HepG2 (cell line): Measurements from ENCODE around the gene TMBIM1. TPM values are rescaled to one million over a fixed set of nuclear protein-coding genes. Genes with fewer than 3 reads are reported as not detected.

Source experiments
- DNMT3B ChIP-seq: conservative IDR thresholded peaks from 2 replicates; pipeline ENCODE4 v1.6.1; 2016; ENCODE audit warnings: missing biosample characterization, control low read depth
- FOSL2 ChIP-seq: sonication (generic); formaldehyde crosslinking; IDR thresholded peaks from 2 replicates; pipeline ENCODE4 v1.4.0; 2020; ENCODE audit warnings: missing genetic modification reagents
- HDAC2 ChIP-seq: sonication (generic); formaldehyde crosslinking; IDR thresholded peaks from 2 replicates; pipeline ENCODE4 v1.4.0; 2020; ENCODE audit warnings: missing genetic modification reagents
- HES4 ChIP-seq: sonication (generic); formaldehyde crosslinking; IDR thresholded peaks from 2 replicates; pipeline ENCODE4 v1.9.0; 2021; ENCODE audit warnings: mild to moderate bottlenecking, missing genetic modification reagents, borderline replicate concordance
- HMGA1 ChIP-seq: sonication (generic); formaldehyde crosslinking; conservative IDR thresholded peaks from 2 replicates; pipeline ENCODE4 v1.4.0; 2020; ENCODE audit warnings: missing genetic modification reagents
- MAFK ChIP-seq, 2 experiments: IDR thresholded peaks in 1 of 2; conservative IDR thresholded peaks in 1 of 2; 2 replicates each; pipeline ENCODE4 v1.6.1; 2011; ENCODE audit warnings: improper control_type of control experiment in 2 of 2, low read length in 2 of 2
- NFE2L2 ChIP-seq: fragments of 150-350 bp; IDR thresholded peaks from 2 replicates; pipeline ENCODE4 v1.6.1; 2014; ENCODE audit warnings: low read length
- NFYB ChIP-seq: sonication (generic); formaldehyde crosslinking; IDR thresholded peaks from 2 replicates; pipeline ENCODE4 v1.4.0; 2020; ENCODE audit warnings: missing genetic modification reagents
- SIN3A ChIP-seq: IDR thresholded peaks from 2 replicates; pipeline ENCODE4 v1.6.1; 2011; ENCODE audit warnings: low read depth, mild to moderate bottlenecking, control low read depth, low read length, borderline replicate concordance
- SMAD1 ChIP-seq: sonication (generic); formaldehyde crosslinking; IDR thresholded peaks from 2 replicates; pipeline ENCODE4 v1.4.0; 2020; ENCODE audit warnings: missing genetic modification reagents, low read depth, mild to moderate bottlenecking, borderline replicate concordance
- SOX6 ChIP-seq, 2 experiments: fragments of 450-650 bp in 1 of 2; sonication (generic) in 1 of 2; formaldehyde crosslinking in 1 of 2; IDR thresholded peaks; 2 replicates each; pipeline versions ENCODE4 v1.4.0 to v1.6.1; 2017 to 2020; ENCODE audit warnings: antibody characterized with exemption in 1 of 2, mild to moderate bottlenecking in 1 of 2, missing genetic modification reagents in 1 of 2
- ZNF570 ChIP-seq: sonication (generic); formaldehyde crosslinking; IDR thresholded peaks from 2 replicates; pipeline ENCODE4 v1.4.0; 2020; ENCODE audit warnings: mild to moderate bottlenecking, missing genetic modification reagents, borderline replicate concordance
- ZNF746 ChIP-seq: sonication (generic); formaldehyde crosslinking; IDR thresholded peaks from 2 replicates; pipeline ENCODE4 v1.8.0; 2022; ENCODE audit warnings: mild to moderate bottlenecking, missing genetic modification reagents
- polyA plus RNA-seq, 8 experiments: library from polyadenylated mRNA; depleted of rRNA in 3 of 8; stranded (reverse) in 7 of 8; unstranded in 1 of 8; fragments of >200 nt; fragmentation: Illumina TruSeq in 4 of 8; extraction: Trizol in 4 of 8; gene quantifications; 2 replicates each; pipeline versions ENCODE4 v1.2.1 to v1.2.3, GENCODE V29; 2011 to 2016; ENCODE audit warnings: low read depth in 4 of 8, missing spikeins in 1 of 8, mixed read lengths in 1 of 8; ENCODE audit not compliant: insufficient read depth in 1 of 8
- total RNA-seq, 5 experiments: library from RNA; depleted of rRNA; stranded (reverse); fragments of >200 nt; fragmentation: Illumina TruSeq; extraction: Trizol; gene quantifications; 2 replicates each; pipeline ENCODE4 v1.2.3, GENCODE V29; 2016; ENCODE audit warnings: low read depth in 1 of 5
- TF ChIP-seq, protein P1 (sequence below): sonication (generic); formaldehyde crosslinking; IDR thresholded peaks from 2 replicates; pipeline ENCODE4 v1.4.0; 2020; ENCODE audit warnings: missing genetic modification reagents, mild to moderate bottlenecking, borderline replicate concordance
- TF ChIP-seq, protein P2 (sequence below): sonication (generic); formaldehyde crosslinking; IDR thresholded peaks from 2 replicates; pipeline ENCODE4 v1.8.0; 2022; ENCODE audit warnings: mild to moderate bottlenecking, missing genetic modification reagents
- TF ChIP-seq, protein P3 (sequence below): IDR thresholded peaks from 2 replicates; pipeline ENCODE4 v1.6.1; 2016; ENCODE audit warnings: low read depth, missing genetic modification reagents, missing compliant biosample characterization
- TF ChIP-seq, protein P4 (sequence below): sonication (generic); formaldehyde crosslinking; conservative IDR thresholded peaks from 2 replicates; pipeline ENCODE4 v1.8.0; 2022; ENCODE audit warnings: missing genetic modification reagents

Gene TMBIM1
- total and polyA plus RNA-seq, 2 of the 13 experiments (the other 11 are each of a cell fraction or from before 2014, with no cell fraction given) = 127 to 139 TPM

DNA sequence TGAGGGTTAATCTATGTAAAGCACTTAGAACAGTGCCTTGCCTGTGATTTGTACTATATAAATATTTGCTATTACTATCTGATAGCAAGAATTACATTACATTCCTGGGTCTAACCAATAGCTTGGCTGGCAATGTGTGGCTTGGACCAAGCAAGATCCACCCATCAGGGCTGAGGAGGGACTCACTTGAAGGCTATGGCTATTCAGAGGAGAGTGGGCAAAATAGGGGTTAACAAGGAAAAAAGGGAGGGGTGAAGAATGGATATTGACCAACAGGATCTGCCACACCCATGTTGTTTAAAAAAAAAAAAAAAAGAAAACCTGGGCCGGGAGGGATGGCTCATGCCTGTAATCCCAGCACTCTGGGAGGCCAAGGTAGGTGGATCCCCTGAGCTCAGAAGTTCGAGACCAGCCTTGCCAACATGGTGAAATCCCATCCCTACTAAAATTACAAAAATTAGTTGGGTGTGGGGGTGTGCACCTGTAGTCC lies 20.0 kb upstream of the TMBIM1 start (continued):
- TF ChIP-seq DNMT3B (CRISPR knock-in tag) (no peak), SMAD1 (CRISPR knock-in tag) (no peak), HDAC2 (0 out of 2 replicates have a peak, but pooled peaks have one; percentile 37), SOX6 (IDR thresholded peaks at IDR 0.05) (no peak), SOX6 (CRISPR knock-in tag; IDR thresholded peaks at IDR 0.05) (peak; percentile 50; the same call in 1 of the 2 replicates), HES4 (CRISPR knock-in tag) (no peak), NFYB (CRISPR knock-in tag) (peak; percentile 22; the same call in 1 of the 2 replicates), ZNF570 (CRISPR knock-in tag) (no peak), MAFK (conservative IDR thresholded peaks at IDR 0.05 in 1 of 2, IDR thresholded peaks at IDR 0.05 in 1 of 2; ENCODE audit: low read length in 2 of 2) (no peak), NFE2L2 (no peak), FOSL2 (CRISPR knock-in tag) (no peak), HMGA1 (no peak), SIN3A (0 out of 2 replicates have a peak, but pooled peaks have one; percentile 36), ZNF746 (CRISPR knock-in tag) (0 out of 2 replicates have a peak, but pooled peaks have one; percentile 20)
- TF ChIP-seq, protein P1, sequence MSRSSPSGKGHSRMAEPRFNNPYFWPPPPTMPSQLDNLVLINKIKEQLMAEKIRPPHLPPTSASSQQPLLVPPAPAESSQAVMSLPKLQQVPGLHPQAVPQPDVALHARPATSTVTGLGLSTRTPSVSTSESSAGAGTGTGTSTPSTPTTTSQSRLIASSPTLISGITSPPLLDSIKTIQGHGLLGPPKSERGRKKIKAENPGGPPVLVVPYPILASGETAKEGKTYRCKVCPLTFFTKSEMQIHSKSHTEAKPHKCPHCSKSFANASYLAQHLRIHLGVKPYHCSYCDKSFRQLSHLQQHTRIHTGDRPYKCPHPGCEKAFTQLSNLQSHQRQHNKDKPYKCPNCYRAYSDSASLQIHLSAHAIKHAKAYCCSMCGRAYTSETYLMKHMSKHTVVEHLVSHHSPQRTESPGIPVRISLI (CRISPR knock-in tag) = peak; percentile 80; the same call in 1 of the 2 replicates
- TF ChIP-seq, protein P2, sequence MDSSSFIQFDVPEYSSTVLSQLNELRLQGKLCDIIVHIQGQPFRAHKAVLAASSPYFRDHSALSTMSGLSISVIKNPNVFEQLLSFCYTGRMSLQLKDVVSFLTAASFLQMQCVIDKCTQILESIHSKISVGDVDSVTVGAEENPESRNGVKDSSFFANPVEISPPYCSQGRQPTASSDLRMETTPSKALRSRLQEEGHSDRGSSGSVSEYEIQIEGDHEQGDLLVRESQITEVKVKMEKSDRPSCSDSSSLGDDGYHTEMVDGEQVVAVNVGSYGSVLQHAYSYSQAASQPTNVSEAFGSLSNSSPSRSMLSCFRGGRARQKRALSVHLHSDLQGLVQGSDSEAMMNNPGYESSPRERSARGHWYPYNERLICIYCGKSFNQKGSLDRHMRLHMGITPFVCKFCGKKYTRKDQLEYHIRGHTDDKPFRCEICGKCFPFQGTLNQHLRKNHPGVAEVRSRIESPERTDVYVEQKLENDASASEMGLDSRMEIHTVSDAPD (CRISPR knock-in tag) = 0 out of 2 replicates have a peak, but pooled peaks have one; percentile 57
- TF ChIP-seq, protein P3, sequence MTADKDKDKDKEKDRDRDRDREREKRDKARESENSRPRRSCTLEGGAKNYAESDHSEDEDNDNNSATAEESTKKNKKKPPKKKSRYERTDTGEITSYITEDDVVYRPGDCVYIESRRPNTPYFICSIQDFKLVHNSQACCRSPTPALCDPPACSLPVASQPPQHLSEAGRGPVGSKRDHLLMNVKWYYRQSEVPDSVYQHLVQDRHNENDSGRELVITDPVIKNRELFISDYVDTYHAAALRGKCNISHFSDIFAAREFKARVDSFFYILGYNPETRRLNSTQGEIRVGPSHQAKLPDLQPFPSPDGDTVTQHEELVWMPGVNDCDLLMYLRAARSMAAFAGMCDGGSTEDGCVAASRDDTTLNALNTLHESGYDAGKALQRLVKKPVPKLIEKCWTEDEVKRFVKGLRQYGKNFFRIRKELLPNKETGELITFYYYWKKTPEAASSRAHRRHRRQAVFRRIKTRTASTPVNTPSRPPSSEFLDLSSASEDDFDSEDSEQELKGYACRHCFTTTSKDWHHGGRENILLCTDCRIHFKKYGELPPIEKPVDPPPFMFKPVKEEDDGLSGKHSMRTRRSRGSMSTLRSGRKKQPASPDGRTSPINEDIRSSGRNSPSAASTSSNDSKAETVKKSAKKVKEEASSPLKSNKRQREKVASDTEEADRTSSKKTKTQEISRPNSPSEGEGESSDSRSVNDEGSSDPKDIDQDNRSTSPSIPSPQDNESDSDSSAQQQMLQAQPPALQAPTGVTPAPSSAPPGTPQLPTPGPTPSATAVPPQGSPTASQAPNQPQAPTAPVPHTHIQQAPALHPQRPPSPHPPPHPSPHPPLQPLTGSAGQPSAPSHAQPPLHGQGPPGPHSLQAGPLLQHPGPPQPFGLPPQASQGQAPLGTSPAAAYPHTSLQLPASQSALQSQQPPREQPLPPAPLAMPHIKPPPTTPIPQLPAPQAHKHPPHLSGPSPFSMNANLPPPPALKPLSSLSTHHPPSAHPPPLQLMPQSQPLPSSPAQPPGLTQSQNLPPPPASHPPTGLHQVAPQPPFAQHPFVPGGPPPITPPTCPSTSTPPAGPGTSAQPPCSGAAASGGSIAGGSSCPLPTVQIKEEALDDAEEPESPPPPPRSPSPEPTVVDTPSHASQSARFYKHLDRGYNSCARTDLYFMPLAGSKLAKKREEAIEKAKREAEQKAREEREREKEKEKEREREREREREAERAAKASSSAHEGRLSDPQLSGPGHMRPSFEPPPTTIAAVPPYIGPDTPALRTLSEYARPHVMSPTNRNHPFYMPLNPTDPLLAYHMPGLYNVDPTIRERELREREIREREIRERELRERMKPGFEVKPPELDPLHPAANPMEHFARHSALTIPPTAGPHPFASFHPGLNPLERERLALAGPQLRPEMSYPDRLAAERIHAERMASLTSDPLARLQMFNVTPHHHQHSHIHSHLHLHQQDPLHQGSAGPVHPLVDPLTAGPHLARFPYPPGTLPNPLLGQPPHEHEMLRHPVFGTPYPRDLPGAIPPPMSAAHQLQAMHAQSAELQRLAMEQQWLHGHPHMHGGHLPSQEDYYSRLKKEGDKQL (CRISPR knock-in tag) = peak; percentile 33; the same call in 1 of the 2 replicates
- TF ChIP-seq, protein P4, sequence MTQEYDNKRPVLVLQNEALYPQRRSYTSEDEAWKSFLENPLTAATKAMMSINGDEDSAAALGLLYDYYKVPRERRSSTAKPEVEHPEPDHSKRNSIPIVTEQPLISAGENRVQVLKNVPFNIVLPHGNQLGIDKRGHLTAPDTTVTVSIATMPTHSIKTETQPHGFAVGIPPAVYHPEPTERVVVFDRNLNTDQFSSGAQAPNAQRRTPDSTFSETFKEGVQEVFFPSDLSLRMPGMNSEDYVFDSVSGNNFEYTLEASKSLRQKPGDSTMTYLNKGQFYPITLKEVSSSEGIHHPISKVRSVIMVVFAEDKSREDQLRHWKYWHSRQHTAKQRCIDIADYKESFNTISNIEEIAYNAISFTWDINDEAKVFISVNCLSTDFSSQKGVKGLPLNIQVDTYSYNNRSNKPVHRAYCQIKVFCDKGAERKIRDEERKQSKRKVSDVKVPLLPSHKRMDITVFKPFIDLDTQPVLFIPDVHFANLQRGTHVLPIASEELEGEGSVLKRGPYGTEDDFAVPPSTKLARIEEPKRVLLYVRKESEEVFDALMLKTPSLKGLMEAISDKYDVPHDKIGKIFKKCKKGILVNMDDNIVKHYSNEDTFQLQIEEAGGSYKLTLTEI (CRISPR knock-in tag) = no peak
